IPS-18c (cell line): Measurements from ENCODE around the gene USO1.
"Not testable (repeated sequence)": the region's sequence is repeated elsewhere in the genome, so short reads cannot be mapped to it uniquely, and the experiment has no call there.

ENCODE experiments used
- H3K4me3 ChIP-seq: 2 replicates; pipeline ENCODE4 v1.7.0; 2013; ENCODE audit warnings: low read depth, mild to moderate bottlenecking, low read length, moderate library complexity; ENCODE audit not compliant: insufficient read depth
- H3K9me3 ChIP-seq: one replicate; pipeline ENCODE4 v1.6.1; 2013; ENCODE audit warnings: mild to moderate bottlenecking, low read length, moderate library complexity; ENCODE audit not compliant: control insufficient read depth, insufficient read depth

USO1 gene

GRCh38 chr4:75806035-75806434 is 81.7 kb downstream of the USO1 start:
- H3K4me3 ChIP-seq, H3K9me3 ChIP-seq: not testable (repeated sequence)

- H3K4me3 ChIP-seq, result no peak overlapping the region
- H3K9me3 ChIP-seq, result no peaks in the 10 kb centered on the region
These were observed 93.5 kb downstream of the USO1 start for GRCh38 chr4:75817901-75818300.

GRCh38 chr4:75819121-75819520 is 94.7 kb downstream of the USO1 start:
- Histone ChIP-seq H3K4me3 (no peak overlapping the region), H3K9me3 (no peaks in the 10 kb centered on the region)

GRCh38 chr4:75820197-75820596 is 95.8 kb downstream of the USO1 start:
- no peak overlapping the region for H3K4me3 ChIP-seq
- no peaks in the 10 kb centered on the region for H3K9me3 ChIP-seq

GRCh38 chr4:75820676-75821075 is 96.3 kb downstream of the USO1 start:
- Histone ChIP-seq H3K4me3 (no peak overlapping the region), H3K9me3 (no peaks in the 10 kb centered on the region)

- Histone ChIP-seq H3K4me3 (no peak overlapping the region), H3K9me3 (no peaks in the 10 kb centered on the region)
These were observed 96.8 kb downstream of the USO1 start for GRCh38 chr4:75821216-75821615.

- no peak overlapping the region for H3K4me3 ChIP-seq
These were observed 97.6 kb downstream of the USO1 start for GRCh38 chr4:75821966-75822365.

GRCh38 chr4:75822416-75822815 is 98.0 kb downstream of the USO1 start:
- H3K4me3 ChIP-seq, result no peak overlapping the region
- H3K9me3 ChIP-seq, result no peaks in the 10 kb centered on the region

More at GRCh38 chr4:75821966-75822365, 97.6 kb downstream of the USO1 start:
- no peaks in the 10 kb centered on the region for H3K9me3 ChIP-seq

- Histone ChIP-seq H3K4me3 (no peak overlapping the region), H3K9me3 (no peaks in the 10 kb centered on the region)
These were observed 99.4 kb downstream of the USO1 start for GRCh38 chr4:75823812-75824211.

- Histone ChIP-seq H3K9me3 (no peaks in the 10 kb centered on the region), H3K4me3 (no peak overlapping the region)
These were observed 106.5 kb downstream of the USO1 start for GRCh38 chr4:75830906-75831305.

- H3K4me3 ChIP-seq, result no peak overlapping the region
- no peaks in the 10 kb centered on the region for H3K9me3 ChIP-seq
These were observed 107.6 kb downstream of the USO1 start for GRCh38 chr4:75831856-75832405.

- no peaks in the 10 kb centered on the region for H3K9me3 ChIP-seq
- no peak overlapping the region for H3K4me3 ChIP-seq
These were observed 109.9 kb downstream of the USO1 start for GRCh38 chr4:75834095-75834771.

- Histone ChIP-seq H3K4me3 (no peak overlapping the region), H3K9me3 (no peaks in the 10 kb centered on the region)
These were observed 110.4 kb downstream of the USO1 start for GRCh38 chr4:75834772-75835154.

- Histone ChIP-seq H3K4me3 (no peak overlapping the region), H3K9me3 (no peaks in the 10 kb centered on the region)
These were observed 117.5 kb downstream of the USO1 start for GRCh38 chr4:75841641-75842520.

GRCh38 chr4:75843596-75843995 is 119.2 kb downstream of the USO1 start:
- Histone ChIP-seq H3K4me3 (no peak overlapping the region), H3K9me3 (no peaks in the 10 kb centered on the region)

GRCh38 chr4:75844151-75844662 is 119.8 kb downstream of the USO1 start:
- H3K4me3 ChIP-seq, result no peak overlapping the region

GRCh38 chr4:75845992-75846391 is 121.6 kb downstream of the USO1 start:
- H3K4me3 ChIP-seq, result no peak overlapping the region
- no peaks in the 10 kb centered on the region for H3K9me3 ChIP-seq

More at GRCh38 chr4:75844151-75844662, 119.8 kb downstream of the USO1 start:
- H3K9me3 ChIP-seq, result no peaks in the 10 kb centered on the region
